Activated naive CD8-positive, alpha-beta T cell (primary cell): ENCODE data around the gene INAFM2.
A peak's percentile ranks its signal among the peaks of the same experiment; 100 is the strongest.

Experiments used
- H3K27ac Mint-ChIP-seq: one replicate; pipeline ENCODE4 v1.8.0; 2021; ENCODE audit warnings: mixed read lengths
- H3K27me3 Mint-ChIP-seq: one replicate; pipeline ENCODE4 v1.8.0; 2021; ENCODE audit warnings: mixed read lengths
- H3K36me3 Mint-ChIP-seq: one replicate; pipeline ENCODE4 v1.8.0; 2021; ENCODE audit warnings: mixed read lengths
- H3K4me1 Mint-ChIP-seq: one replicate; pipeline ENCODE4 v1.8.0; 2021; ENCODE audit warnings: low read depth, mixed read lengths
- H3K4me3 Mint-ChIP-seq: one replicate; pipeline ENCODE4 v1.8.0; 2021; ENCODE audit warnings: mild to moderate bottlenecking, mixed read lengths
- H3K9me3 Mint-ChIP-seq: one replicate; pipeline ENCODE4 v1.8.0; 2021; ENCODE audit warnings: low read depth, mixed read lengths

INAFM2 gene

GRCh38 chr15:40295877-40296560 lies 27.5 kb upstream of the INAFM2 start:
- H3K4me3 Mint-ChIP-seq: no peak overlapping the region
- peaks cover 14% of the 10 kb centered on the region for H3K36me3 Mint-ChIP-seq
- H3K27ac Mint-ChIP-seq: no peak overlapping the region
- H3K4me1 Mint-ChIP-seq: peaks cover 2% of the 10 kb centered on the region
- H3K27me3 Mint-ChIP-seq: no peaks in the 10 kb centered on the region
- H3K9me3 Mint-ChIP-seq: no peaks in the 10 kb centered on the region

GRCh38 chr15:40296561-40297230 lies 26.8 kb upstream of the INAFM2 start:
- H3K36me3 Mint-ChIP-seq: peaks cover 16% of the 10 kb centered on the region
- no peaks in the 10 kb centered on the region for H3K27me3 Mint-ChIP-seq
- H3K4me1 Mint-ChIP-seq: peaks cover 2% of the 10 kb centered on the region
- no peak overlapping the region for H3K27ac Mint-ChIP-seq
- no peak overlapping the region for H3K4me3 Mint-ChIP-seq
- no peaks in the 10 kb centered on the region for H3K9me3 Mint-ChIP-seq

- H3K36me3 Mint-ChIP-seq: peaks cover 16% of the 10 kb centered on the region
- H3K27me3 Mint-ChIP-seq: no peaks in the 10 kb centered on the region
- H3K4me3 Mint-ChIP-seq: no peak overlapping the region
- H3K27ac Mint-ChIP-seq: no peak overlapping the region
- peaks cover 2% of the 10 kb centered on the region for H3K4me1 Mint-ChIP-seq
- H3K9me3 Mint-ChIP-seq: no peaks in the 10 kb centered on the region
These were observed 26.1 kb upstream of the INAFM2 start for GRCh38 chr15:40297356-40297755.

GRCh38 chr15:40298216-40298935 lies 25.1 kb upstream of the INAFM2 start:
- Mint-ChIP-seq H3K4me1 (peaks cover 2% of the 10 kb centered on the region), H3K9me3 (no peaks in the 10 kb centered on the region), H3K4me3 (no peak overlapping the region), H3K27me3 (no peaks in the 10 kb centered on the region), H3K36me3 (peaks cover 16% of the 10 kb centered on the region), H3K27ac (no peak overlapping the region)

GRCh38 chr15:40300367-40300766 lies 23.1 kb upstream of the INAFM2 start:
- Mint-ChIP-seq H3K4me1 (peaks cover 15% of the 10 kb centered on the region), H3K4me3 (no peak overlapping the region), H3K27me3 (no peaks in the 10 kb centered on the region), H3K27ac (no peak overlapping the region), H3K36me3 (peaks cover 16% of the 10 kb centered on the region), H3K9me3 (no peaks in the 10 kb centered on the region)

GRCh38 chr15:40300771-40301170 lies 22.7 kb upstream of the INAFM2 start:
- H3K9me3 Mint-ChIP-seq: no peaks in the 10 kb centered on the region
- no peak overlapping the region for H3K4me3 Mint-ChIP-seq
- H3K27ac Mint-ChIP-seq: no peak overlapping the region
- H3K4me1 Mint-ChIP-seq: peaks cover 16% of the 10 kb centered on the region
- H3K36me3 Mint-ChIP-seq: peaks cover 16% of the 10 kb centered on the region
- no peaks in the 10 kb centered on the region for H3K27me3 Mint-ChIP-seq

GRCh38 chr15:40301467-40302179 lies 21.9 kb upstream of the INAFM2 start:
- no peaks in the 10 kb centered on the region for H3K27me3 Mint-ChIP-seq
- peaks cover 22% of the 10 kb centered on the region for H3K4me1 Mint-ChIP-seq
- no peak overlapping the region for H3K27ac Mint-ChIP-seq
- no peak overlapping the region for H3K4me3 Mint-ChIP-seq
- H3K9me3 Mint-ChIP-seq: no peaks in the 10 kb centered on the region
- peaks cover 16% of the 10 kb centered on the region for H3K36me3 Mint-ChIP-seq

GRCh38 chr15:40302288-40302886 lies 21.1 kb upstream of the INAFM2 start:
- H3K27me3 Mint-ChIP-seq: no peaks in the 10 kb centered on the region
- H3K9me3 Mint-ChIP-seq: no peaks in the 10 kb centered on the region
- no peak overlapping the region for H3K4me3 Mint-ChIP-seq
- no peak overlapping the region for H3K27ac Mint-ChIP-seq
- H3K36me3 Mint-ChIP-seq: peaks cover 16% of the 10 kb centered on the region
- H3K4me1 Mint-ChIP-seq: peaks cover 25% of the 10 kb centered on the region

- Mint-ChIP-seq H3K36me3 (peaks cover 16% of the 10 kb centered on the region), H3K9me3 (no peaks in the 10 kb centered on the region), H3K4me1 (peaks cover 25% of the 10 kb centered on the region), H3K27ac (no peak overlapping the region), H3K27me3 (no peaks in the 10 kb centered on the region), H3K4me3 (no peak overlapping the region)
These were observed 20.5 kb upstream of the INAFM2 start for GRCh38 chr15:40302981-40303380.

GRCh38 chr15:40303576-40303975 lies 19.9 kb upstream of the INAFM2 start:
- Mint-ChIP-seq H3K9me3 (no peaks in the 10 kb centered on the region), H3K27ac (no peak overlapping the region), H3K36me3 (peaks cover 16% of the 10 kb centered on the region), H3K27me3 (no peaks in the 10 kb centered on the region), H3K4me3 (no peak overlapping the region), H3K4me1 (peaks cover 27% of the 10 kb centered on the region)

GRCh38 chr15:40305281-40305680 lies 18.2 kb upstream of the INAFM2 start:
- peaks cover 42% of the 10 kb centered on the region for H3K4me1 Mint-ChIP-seq
- H3K27ac Mint-ChIP-seq: no peak overlapping the region
- H3K27me3 Mint-ChIP-seq: no peaks in the 10 kb centered on the region
- H3K36me3 Mint-ChIP-seq: peaks cover 7% of the 10 kb centered on the region
- no peak overlapping the region for H3K4me3 Mint-ChIP-seq
- H3K9me3 Mint-ChIP-seq: no peaks in the 10 kb centered on the region

- Mint-ChIP-seq H3K4me3 (peak overlapping the region; percentile 95), H3K4me1 (peaks cover 43% of the 10 kb centered on the region), H3K9me3 (no peaks in the 10 kb centered on the region)
These were observed 17.1 kb upstream of the INAFM2 start for GRCh38 chr15:40306371-40306770.

GRCh38 chr15:40306908-40307307 lies 16.6 kb upstream of the INAFM2 start:
- peaks cover 43% of the 10 kb centered on the region for H3K4me1 Mint-ChIP-seq
- no peaks in the 10 kb centered on the region for H3K9me3 Mint-ChIP-seq
- peak overlapping the region; percentile 95 for H3K4me3 Mint-ChIP-seq
- H3K36me3 Mint-ChIP-seq: no peaks in the 10 kb centered on the region
- H3K27me3 Mint-ChIP-seq: no peaks in the 10 kb centered on the region
- peak overlapping the region; percentile 69 for H3K27ac Mint-ChIP-seq

More at GRCh38 chr15:40306371-40306770, 17.1 kb upstream of the INAFM2 start:
- H3K27ac Mint-ChIP-seq: peak overlapping the region; percentile 69
- H3K27me3 Mint-ChIP-seq: no peaks in the 10 kb centered on the region
- H3K36me3 Mint-ChIP-seq: peaks cover 2% of the 10 kb centered on the region

- H3K4me3 Mint-ChIP-seq: peak within 1 kb of the TSS; percentile 95
- H3K36me3 Mint-ChIP-seq: no peaks in the 10 kb centered on the region
- H3K27ac Mint-ChIP-seq: peak within 1 kb of the TSS; percentile 95
- H3K9me3 Mint-ChIP-seq: no peaks in the 10 kb centered on the region
- no peaks in the 10 kb centered on the region for H3K27me3 Mint-ChIP-seq
- H3K4me1 Mint-ChIP-seq: peaks cover 44% of the 10 kb centered on the region
These were observed 15.9 kb upstream of the INAFM2 start, which contains the start of gene PLCB2 for GRCh38 chr15:40307421-40308211. Gene PLCB2, minus strand, starts transcription at chr15:40307935. Its CDS starts 263 bp downstream, at chr15:40307672.
